Glomerular endothelial cell (primary cell): ENCODE data around the gene ELMO3. TPM values are rescaled to one million over a fixed set of nuclear protein-coding genes. Genes with fewer than 3 reads are reported as not detected.

Source experiments
- DNase-seq: peaks from one replicate; pipeline ENCODE4 v3.0.0-alpha.2; 2011; ENCODE audit warnings: low read depth, low spot score; ENCODE audit errors: extremely low read depth
- total RNA-seq: library from RNA; depleted of rRNA; stranded (reverse); fragments of >200 nt; gene quantifications from 2 replicates; pipeline ENCODE4 v1.2.3, GENCODE V29; 2015

Gene ELMO3
- total RNA-seq, 1 donor from 2014 or later, result 2.0 TPM

GRCh38 chr16:67237396-67238277, 38.7 kb downstream of the ELMO3 start:
- DNase-seq, result no peak

GRCh38 chr16:67238278-67238575, 39.3 kb downstream of the ELMO3 start:
- no peak for DNase-seq

- no peak for DNase-seq
Measured at GRCh38 chr16:67238806-67239470, 40.0 kb downstream of the ELMO3 start.

- no peak for DNase-seq
Measured at GRCh38 chr16:67240506-67240905, 41.6 kb downstream of the ELMO3 start.

GRCh38 chr16:67241008-67241900, 42.3 kb downstream of the ELMO3 start:
- no peak for DNase-seq

GRCh38 chr16:67242138-67242730, 43.3 kb downstream of the ELMO3 start:
- DNase-seq, result no peak

GRCh38 chr16:67243481-67243880, 44.5 kb downstream of the ELMO3 start:
- no peak for DNase-seq

- no peak for DNase-seq
Measured at GRCh38 chr16:67244387-67245185, 45.7 kb downstream of the ELMO3 start.

GRCh38 chr16:67245186-67245585, 46.3 kb downstream of the ELMO3 start:
- no peak for DNase-seq

GRCh38 chr16:67245674-67246080, 46.7 kb downstream of the ELMO3 start:
- no peak for DNase-seq

- DNase-seq, result no peak
Measured at GRCh38 chr16:67246081-67246755, 47.3 kb downstream of the ELMO3 start.

GRCh38 chr16:67246756-67247191, 47.8 kb downstream of the ELMO3 start:
- no peak for DNase-seq

- DNase-seq, result no peak
Measured at GRCh38 chr16:67247192-67248072, 48.5 kb downstream of the ELMO3 start, which contains the start of gene FHOD1. Gene FHOD1, minus strand, starts transcription at chr16:67247481. Its CDS starts 71 bp downstream, at chr16:67247410.

- no peak for DNase-seq
Measured at GRCh38 chr16:67248073-67248400, 49.1 kb downstream of the ELMO3 start.

GRCh38 chr16:67248401-67249177, 49.7 kb downstream of the ELMO3 start, which contains the start of gene SLC9A5:
Gene SLC9A5, plus strand, starts transcription at chr16:67248979. Its CDS starts 36 bp downstream, at chr16:67249015.
- DNase-seq, result no peak

- no peak for DNase-seq
Measured at GRCh38 chr16:67249178-67250044, 50.5 kb downstream of the ELMO3 start.

- DNase-seq, result no peak
Measured at GRCh38 chr16:67250045-67250327, 51.1 kb downstream of the ELMO3 start.
